ENCODE measurements around the gene CDH1. TPM values are rescaled to one million over a fixed set of nuclear protein-coding genes. Genes with fewer than 3 reads are reported as not detected.
A peak's percentile ranks its signal among the peaks of the same experiment; 100 is the strongest.
"Not testable (repeated sequence)": the region's sequence is repeated elsewhere in the genome, so short reads cannot be mapped to it uniquely, and the experiment has no call there.

CDH1 gene
- total RNA-seq, 2 donors from 2014 or later = 1.8 to 3.0 TPM

- H3K4me3 Mint-ChIP-seq = no peak overlapping the region
- no peaks in the 10 kb centered on the region for H3K36me3 Mint-ChIP-seq (ENCODE audit: low read depth)
- no peaks in the 10 kb centered on the region for H3K27me3 Mint-ChIP-seq
- H3K4me1 Mint-ChIP-seq = no peaks in the 10 kb centered on the region
- H3K9me3 Mint-ChIP-seq = no peaks in the 10 kb centered on the region
- no peak overlapping the region for H3K27ac Mint-ChIP-seq
- no peak for ATAC-seq (replicated peaks)
Measured at GRCh38 chr16:68806422-68806821, 69.3 kb downstream of the CDH1 start.

- no peaks in the 10 kb centered on the region for H3K36me3 Mint-ChIP-seq (ENCODE audit: low read depth)
- H3K9me3 Mint-ChIP-seq = no peaks in the 10 kb centered on the region
- no peak overlapping the region for H3K27ac Mint-ChIP-seq
- no peak for ATAC-seq (replicated peaks)
- H3K27me3 Mint-ChIP-seq = no peaks in the 10 kb centered on the region
- H3K4me3 Mint-ChIP-seq = no peak overlapping the region
- no peaks in the 10 kb centered on the region for H3K4me1 Mint-ChIP-seq
Measured at GRCh38 chr16:68806981-68807380, 69.9 kb downstream of the CDH1 start.

GRCh38 chr16:68814516-68814915 lies 77.4 kb downstream of the CDH1 start:
- ATAC-seq (replicated peaks) = no peak
- Mint-ChIP-seq H3K27ac (no peak overlapping the region), H3K36me3 (ENCODE audit: low read depth) (no peaks in the 10 kb centered on the region), H3K4me1 (no peaks in the 10 kb centered on the region), H3K9me3 (no peaks in the 10 kb centered on the region), H3K4me3 (no peak overlapping the region), H3K27me3 (no peaks in the 10 kb centered on the region)

- Mint-ChIP-seq H3K36me3 (ENCODE audit: low read depth) (no peaks in the 10 kb centered on the region), H3K4me3 (no peak overlapping the region), H3K4me1 (no peaks in the 10 kb centered on the region), H3K27ac (no peak overlapping the region), H3K9me3 (no peaks in the 10 kb centered on the region), H3K27me3 (no peaks in the 10 kb centered on the region)
- ATAC-seq (replicated peaks) = no peak
Measured at GRCh38 chr16:68823401-68824135, 86.5 kb downstream of the CDH1 start.

- Mint-ChIP-seq H3K4me1 (no peaks in the 10 kb centered on the region), H3K4me3 (no peak overlapping the region), H3K9me3 (no peaks in the 10 kb centered on the region), H3K27me3 (no peaks in the 10 kb centered on the region), H3K36me3 (ENCODE audit: low read depth) (no peaks in the 10 kb centered on the region), H3K27ac (no peak overlapping the region)
- no peak for ATAC-seq (replicated peaks)
Measured at GRCh38 chr16:68825427-68825826, 88.3 kb downstream of the CDH1 start.

DNA sequence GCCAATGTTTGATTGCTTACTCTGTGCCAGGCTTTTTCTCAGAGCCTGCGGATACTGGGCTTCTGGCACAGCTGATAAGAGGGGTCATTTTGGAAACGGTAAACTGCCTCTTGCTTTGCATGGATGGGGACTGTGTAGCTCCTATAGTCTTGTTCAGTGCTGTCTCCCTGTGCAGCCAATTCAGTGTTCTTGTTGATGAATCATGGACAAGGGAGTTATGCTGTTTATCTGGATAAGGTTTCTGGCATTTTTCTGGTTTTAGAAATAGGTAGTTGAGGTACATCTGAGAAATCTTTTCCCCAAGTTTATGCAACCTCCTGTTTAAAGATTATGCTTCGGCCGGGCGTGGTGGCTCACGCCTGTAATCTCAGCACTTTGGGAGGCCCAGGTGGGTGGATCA lies 89.6 kb downstream of the CDH1 start:
- H3K36me3 Mint-ChIP-seq (ENCODE audit: low read depth) = no peaks in the 10 kb centered on the region
- no peak overlapping the region for H3K27ac Mint-ChIP-seq
- no peaks in the 10 kb centered on the region for H3K27me3 Mint-ChIP-seq
- no peak overlapping the region for H3K4me3 Mint-ChIP-seq
- no peaks in the 10 kb centered on the region for H3K9me3 Mint-ChIP-seq
- ATAC-seq (replicated peaks) = no peak
- no peaks in the 10 kb centered on the region for H3K4me1 Mint-ChIP-seq

DNA sequence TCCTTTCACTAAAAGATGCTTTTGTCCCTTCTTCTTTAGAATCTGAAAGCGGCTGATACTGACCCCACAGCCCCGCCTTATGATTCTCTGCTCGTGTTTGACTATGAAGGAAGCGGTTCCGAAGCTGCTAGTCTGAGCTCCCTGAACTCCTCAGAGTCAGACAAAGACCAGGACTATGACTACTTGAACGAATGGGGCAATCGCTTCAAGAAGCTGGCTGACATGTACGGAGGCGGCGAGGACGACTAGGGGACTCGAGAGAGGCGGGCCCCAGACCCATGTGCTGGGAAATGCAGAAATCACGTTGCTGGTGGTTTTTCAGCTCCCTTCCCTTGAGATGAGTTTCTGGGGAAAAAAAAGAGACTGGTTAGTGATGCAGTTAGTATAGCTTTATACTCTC lies 96.2 kb downstream of the CDH1 start:
- Mint-ChIP-seq H3K36me3 (ENCODE audit: low read depth) (no peaks in the 10 kb centered on the region), H3K4me3 (no peak overlapping the region), H3K27me3 (no peaks in the 10 kb centered on the region), H3K4me1 (no peaks in the 10 kb centered on the region), H3K27ac (no peak overlapping the region), H3K9me3 (no peaks in the 10 kb centered on the region)
- no peak for ATAC-seq (replicated peaks)

GRCh38 chr16:68834550-68834949 lies 97.5 kb downstream of the CDH1 start:
- ATAC-seq (replicated peaks) = no peak
- Mint-ChIP-seq H3K4me3 (no peak overlapping the region), H3K36me3 (ENCODE audit: low read depth) (no peaks in the 10 kb centered on the region), H3K4me1 (no peaks in the 10 kb centered on the region), H3K27ac (no peak overlapping the region), H3K27me3 (no peaks in the 10 kb centered on the region), H3K9me3 (no peaks in the 10 kb centered on the region)

DNA sequence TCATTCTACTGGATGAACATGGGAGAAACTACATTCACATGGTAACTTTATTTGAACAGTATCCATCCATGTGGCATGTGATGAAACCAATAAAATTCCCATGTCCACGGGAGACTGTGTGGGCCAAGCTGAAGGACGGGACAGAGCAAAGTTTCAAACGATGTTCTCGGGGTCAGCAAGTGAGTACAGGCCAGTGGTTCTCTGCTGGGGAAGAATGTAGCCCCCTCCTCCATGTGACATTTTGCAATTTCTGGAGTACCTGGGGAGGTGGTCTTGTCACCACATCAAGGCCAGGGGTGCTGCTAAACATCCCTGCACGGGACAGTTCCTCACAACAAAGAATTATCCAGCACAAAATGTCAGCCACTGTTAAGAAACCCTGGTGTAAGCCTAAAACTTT lies 98.9 kb downstream of the CDH1 start:
- Mint-ChIP-seq H3K9me3 (no peaks in the 10 kb centered on the region), H3K36me3 (ENCODE audit: low read depth) (no peaks in the 10 kb centered on the region), H3K4me3 (no peak overlapping the region), H3K27ac (no peak overlapping the region), H3K4me1 (no peaks in the 10 kb centered on the region), H3K27me3 (no peaks in the 10 kb centered on the region)
- no peak for ATAC-seq (replicated peaks)

GRCh38 chr16:68839831-68840230 lies 102.7 kb downstream of the CDH1 start:
- no peak overlapping the region for H3K4me3 Mint-ChIP-seq
- ATAC-seq (replicated peaks) = no peak
- H3K4me1 Mint-ChIP-seq = peaks cover 12% of the 10 kb centered on the region
- H3K27me3 Mint-ChIP-seq = no peaks in the 10 kb centered on the region
- H3K36me3 Mint-ChIP-seq (ENCODE audit: low read depth) = no peaks in the 10 kb centered on the region
- H3K27ac Mint-ChIP-seq = no peak overlapping the region
- H3K9me3 Mint-ChIP-seq = no peaks in the 10 kb centered on the region

DNA sequence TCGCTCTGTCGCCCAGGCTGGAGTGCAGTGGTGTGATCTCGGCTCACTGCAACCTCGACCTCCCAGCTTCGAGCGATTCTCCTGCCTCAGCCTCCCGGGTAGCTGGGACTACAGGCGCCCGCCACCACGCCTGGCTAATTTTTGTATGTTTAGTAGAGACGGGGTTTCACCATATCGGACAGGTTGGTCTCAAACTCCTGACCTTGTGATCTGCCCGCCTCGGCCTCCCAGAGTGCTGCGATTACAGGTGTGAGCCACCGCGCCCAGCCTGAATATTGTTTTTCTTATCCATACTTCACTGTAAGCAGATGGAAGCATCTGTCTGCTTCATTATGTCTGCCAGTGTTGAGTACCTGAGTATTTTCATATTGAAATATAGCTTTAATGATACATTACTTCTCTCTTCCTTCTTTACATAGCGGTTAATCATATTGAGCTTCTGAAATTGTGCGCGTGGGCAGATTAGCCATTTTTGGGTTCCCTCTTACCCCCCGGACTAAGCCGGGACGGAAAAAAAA lies 105.9 kb downstream of the CDH1 start:
- H3K36me3 Mint-ChIP-seq (ENCODE audit: low read depth) = peaks cover 11% of the 10 kb centered on the region
- H3K4me3 Mint-ChIP-seq = peak overlapping the region; percentile 94
- H3K27ac Mint-ChIP-seq = peak overlapping the region; percentile 71
- peaks cover 23% of the 10 kb centered on the region for H3K4me1 Mint-ChIP-seq
- ATAC-seq (replicated peaks); H3K27me3 Mint-ChIP-seq; H3K9me3 Mint-ChIP-seq: not testable (repeated sequence)

GRCh38 chr16:68843482-68844210 lies 106.6 kb downstream of the CDH1 start, which contains the start of gene TANGO6:
TSS of gene TANGO6 (plus strand) at chr16:68843531. CDS start at chr16:68843618, 87 bp downstream.
- Mint-ChIP-seq H3K27me3 (no peaks in the 10 kb centered on the region), H3K4me3 (peak within 1 kb of the TSS; percentile 94), H3K4me1 (peaks cover 25% of the 10 kb centered on the region), H3K36me3 (ENCODE audit: low read depth) (peaks cover 11% of the 10 kb centered on the region), H3K9me3 (no peaks in the 10 kb centered on the region), H3K27ac (peak within 1 kb of the TSS; percentile 71)
- ATAC-seq (replicated peaks) = peak; percentile 93

DNA sequence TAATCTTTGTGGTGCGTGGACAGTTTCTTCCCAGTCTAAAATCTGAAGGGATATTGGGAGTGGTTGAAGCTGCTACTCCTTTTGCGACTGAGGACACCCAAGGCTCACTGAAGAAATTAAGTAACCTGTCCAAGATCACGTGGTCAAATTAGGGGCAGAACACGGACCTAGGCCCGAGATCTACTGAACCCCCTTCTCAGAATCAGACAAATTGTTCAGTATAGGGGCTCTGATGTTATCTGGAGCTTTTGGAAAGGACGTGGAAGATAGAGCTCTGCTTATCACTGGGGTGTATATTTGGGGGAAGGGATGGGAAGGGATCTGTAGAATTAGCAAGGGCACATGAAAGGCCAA lies 107.1 kb downstream of the CDH1 start:
- peak overlapping the region; percentile 71 for H3K27ac Mint-ChIP-seq
- no peaks in the 10 kb centered on the region for H3K9me3 Mint-ChIP-seq
- H3K27me3 Mint-ChIP-seq = no peaks in the 10 kb centered on the region
- peak overlapping the region; percentile 94 for H3K4me3 Mint-ChIP-seq
- ATAC-seq (replicated peaks) = no peak
- H3K36me3 Mint-ChIP-seq (ENCODE audit: low read depth) = peaks cover 11% of the 10 kb centered on the region
- peaks cover 25% of the 10 kb centered on the region for H3K4me1 Mint-ChIP-seq

- no peak overlapping the region for H3K27ac Mint-ChIP-seq
- H3K27me3 Mint-ChIP-seq = no peaks in the 10 kb centered on the region
- no peaks in the 10 kb centered on the region for H3K9me3 Mint-ChIP-seq
- no peak overlapping the region for H3K4me3 Mint-ChIP-seq
- peaks cover 27% of the 10 kb centered on the region for H3K36me3 Mint-ChIP-seq (ENCODE audit: low read depth)
- ATAC-seq (replicated peaks) = no peak
- peaks cover 23% of the 10 kb centered on the region for H3K4me1 Mint-ChIP-seq
Measured at GRCh38 chr16:68848786-68849185, 111.7 kb downstream of the CDH1 start.

GRCh38 chr16:68850481-68850880 lies 113.4 kb downstream of the CDH1 start:
- Mint-ChIP-seq H3K9me3 (no peaks in the 10 kb centered on the region), H3K27me3 (no peaks in the 10 kb centered on the region), H3K27ac (no peak overlapping the region), H3K4me3 (no peak overlapping the region), H3K36me3 (ENCODE audit: low read depth) (peaks cover 27% of the 10 kb centered on the region), H3K4me1 (peaks cover 16% of the 10 kb centered on the region)
- no peak for ATAC-seq (replicated peaks)
